Embryonic facial prominence (tissue), 1 donor: ENCODE results near the gene PRR7.

ENCODE experiments used
- DNase-seq: peaks from one replicate; pipeline ENCODE4 v3.0.0-alpha.2; 2016; ENCODE audit errors: extremely low spot score

The PRR7 gene

DNA sequence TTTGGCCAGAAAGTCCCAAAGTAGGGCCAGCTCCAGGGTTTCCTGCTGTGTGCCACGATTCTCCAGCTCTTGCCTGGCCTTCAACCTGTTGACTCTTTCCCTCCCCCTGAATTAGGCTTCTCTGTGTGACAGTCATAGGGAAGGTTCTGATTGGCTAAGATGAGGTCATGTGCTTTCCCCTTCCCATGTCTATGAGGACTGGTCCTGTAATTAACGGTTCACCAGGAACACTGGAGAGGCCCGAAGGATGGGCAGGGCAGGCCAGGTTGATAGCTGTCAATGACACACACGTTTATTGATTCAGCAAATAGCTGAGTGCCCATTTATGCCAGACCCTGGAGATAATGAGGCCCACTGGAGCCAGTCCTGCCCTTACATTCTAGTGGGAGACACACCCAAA lies 9.0 kb upstream of the PRR7 start:
- DNase-seq, result no peak

DNA sequence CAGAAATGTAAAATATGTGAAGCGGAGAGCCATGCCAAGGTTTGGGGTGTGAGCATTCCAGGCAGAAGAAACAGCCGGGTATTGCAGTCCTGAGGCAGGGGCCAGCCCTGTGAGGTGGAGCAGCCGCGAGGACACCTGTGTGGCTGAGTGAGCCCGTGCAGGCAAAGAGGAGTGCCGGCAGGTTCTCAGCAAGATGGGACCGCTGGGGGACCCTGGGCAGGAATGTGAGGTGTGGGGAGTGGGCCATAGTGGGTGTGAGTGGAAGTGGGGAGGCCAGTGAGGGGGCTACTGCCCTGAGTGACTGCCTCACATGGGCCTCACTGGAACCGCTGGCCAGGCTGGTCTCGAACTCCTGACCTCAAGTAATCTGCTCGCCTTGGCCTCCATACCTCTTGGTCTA lies 8.1 kb upstream of the PRR7 start:
- no peak for DNase-seq

DNA sequence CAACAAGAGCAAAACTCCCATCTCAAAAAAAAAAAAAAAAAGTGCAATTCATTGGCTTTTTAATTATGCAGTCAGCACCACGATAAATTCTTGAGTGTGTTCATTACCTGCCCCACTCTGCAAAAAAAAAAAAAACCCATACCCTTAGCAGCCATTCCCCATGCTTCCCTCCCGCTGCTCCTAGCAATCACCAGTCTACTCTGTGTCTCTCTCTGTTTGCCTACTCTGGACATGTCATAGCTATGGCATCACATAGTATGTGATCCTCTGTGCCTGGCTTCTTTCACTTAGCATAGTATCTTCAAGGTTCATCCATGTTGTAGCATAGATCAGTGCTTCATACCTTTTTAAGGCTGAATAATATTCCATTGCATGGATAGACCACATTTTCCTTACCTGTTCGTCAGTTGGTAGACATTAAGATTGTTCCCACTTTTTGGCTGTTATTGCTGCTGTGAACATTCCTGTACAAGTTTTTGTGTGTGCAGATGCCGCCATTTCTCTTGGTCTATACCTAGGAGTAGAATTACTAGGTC lies 7.0 kb upstream of the PRR7 start:
- no peak for DNase-seq

DNA sequence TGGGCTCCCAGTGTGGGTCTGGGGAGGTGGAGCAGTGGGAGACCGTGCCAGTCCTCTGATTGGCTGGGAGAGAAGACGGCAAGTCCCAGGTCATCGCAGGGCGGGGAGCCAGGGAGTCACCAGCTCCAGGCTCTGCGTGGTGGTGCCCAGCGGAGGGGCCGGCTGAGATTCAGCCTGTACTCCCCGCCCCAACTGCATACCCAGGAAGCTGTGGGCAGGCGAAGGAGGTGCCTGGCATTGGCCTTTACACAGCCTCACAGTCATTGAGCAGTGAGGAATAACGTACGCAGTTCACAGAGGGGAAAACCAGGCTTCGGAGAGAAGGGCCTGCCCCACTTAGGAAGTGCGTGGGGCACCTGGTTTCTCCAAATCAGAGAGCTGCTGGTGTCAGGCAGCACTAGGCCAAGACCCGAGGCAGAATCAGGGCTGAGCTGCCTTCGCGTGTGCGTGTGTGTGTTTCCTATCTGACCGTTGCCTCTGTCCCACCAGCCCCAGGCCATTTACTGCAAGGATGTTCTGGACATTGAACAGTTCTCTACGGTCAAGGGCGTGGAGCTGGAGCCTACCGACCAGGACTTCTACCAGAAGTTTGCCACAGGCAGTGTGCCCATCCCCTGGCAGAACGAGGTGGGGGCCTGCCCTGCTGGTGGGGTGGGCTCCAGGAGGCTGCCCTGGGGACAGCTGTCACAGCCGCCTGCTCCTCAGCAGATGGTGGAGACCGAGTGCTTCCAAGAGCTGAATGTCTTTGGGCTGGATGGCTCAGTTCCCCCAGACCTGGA lies 6.2 kb upstream of the PRR7 start:
- DNase-seq, result no peak

DNA sequence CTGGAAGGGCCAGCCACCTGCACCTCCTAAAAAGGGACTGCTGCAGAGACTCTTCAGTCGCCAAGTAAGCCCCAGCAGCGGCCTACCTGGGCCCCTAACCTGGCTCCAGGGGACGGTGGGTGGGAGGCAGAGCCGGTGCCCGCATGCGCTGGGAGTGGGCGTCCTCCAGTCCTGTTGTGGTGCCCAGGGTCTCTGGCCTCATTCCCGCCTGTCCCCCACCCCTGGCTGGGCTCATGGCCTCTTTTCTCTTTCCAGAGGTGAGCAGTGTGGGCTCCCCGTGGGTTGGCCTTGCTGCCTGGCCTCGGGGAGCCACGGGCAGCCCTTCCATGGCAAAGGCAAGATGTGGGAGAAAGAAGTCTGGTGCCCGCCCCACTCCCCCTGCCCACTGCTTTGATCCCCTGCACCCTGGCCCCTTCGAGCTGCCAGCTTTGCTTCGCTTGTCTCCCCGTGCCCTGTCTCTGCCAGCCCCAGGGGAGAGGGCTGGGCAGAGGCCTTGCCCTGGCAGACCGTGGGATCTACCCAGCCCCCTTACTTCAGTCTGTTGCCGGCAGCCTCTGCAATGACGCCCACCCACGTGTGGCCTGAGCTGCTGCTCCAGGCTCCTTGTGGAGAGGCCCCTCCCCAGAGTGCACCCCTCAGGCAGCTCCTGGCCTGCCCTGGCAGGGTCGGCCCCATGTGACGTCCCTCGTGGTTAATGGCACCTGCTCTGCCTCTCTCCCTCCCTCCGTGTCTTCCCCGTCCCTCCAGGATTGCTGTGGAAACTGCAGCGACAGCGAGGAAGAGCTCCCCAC lies 5.4 kb upstream of the PRR7 start:
- DNase-seq, result no peak

DNA sequence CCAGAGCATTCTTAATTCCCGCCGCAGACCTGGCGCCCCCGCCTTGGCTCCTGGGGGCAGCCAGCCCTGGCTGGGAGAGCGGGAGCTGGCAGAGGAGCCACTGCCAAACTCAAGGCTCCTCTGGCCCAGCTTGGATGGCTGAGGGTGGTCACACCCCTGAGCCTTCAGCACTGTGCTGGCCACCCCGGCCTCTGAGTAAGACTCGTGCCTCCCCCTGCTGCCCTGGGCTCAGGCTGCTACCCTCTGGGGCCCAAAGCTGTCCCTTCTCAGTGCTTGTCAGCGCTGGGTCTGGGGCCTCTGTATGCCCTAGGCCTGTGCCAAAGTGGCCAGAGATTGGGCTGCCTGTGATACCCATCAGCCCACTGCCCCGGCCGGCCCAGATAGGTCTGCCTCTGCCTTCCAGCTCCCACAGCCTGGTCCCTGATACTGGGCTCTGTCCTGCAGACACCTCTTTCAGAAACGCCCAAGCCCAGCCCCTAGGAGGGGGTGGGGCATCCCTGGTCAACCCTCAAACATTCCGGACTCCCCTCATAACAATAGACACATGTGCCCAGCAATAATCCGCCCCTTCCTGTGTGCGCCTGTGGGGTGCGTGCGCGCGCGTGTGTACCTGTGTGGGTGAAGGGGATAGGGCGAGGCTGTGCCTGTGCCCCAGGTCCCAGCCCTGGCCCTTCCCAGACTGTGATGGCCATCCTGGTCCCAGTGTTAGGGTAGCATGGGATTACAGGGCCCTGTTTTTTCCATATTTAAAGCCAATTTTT lies 4.4 kb upstream of the PRR7 start:
- no peak for DNase-seq

DNA sequence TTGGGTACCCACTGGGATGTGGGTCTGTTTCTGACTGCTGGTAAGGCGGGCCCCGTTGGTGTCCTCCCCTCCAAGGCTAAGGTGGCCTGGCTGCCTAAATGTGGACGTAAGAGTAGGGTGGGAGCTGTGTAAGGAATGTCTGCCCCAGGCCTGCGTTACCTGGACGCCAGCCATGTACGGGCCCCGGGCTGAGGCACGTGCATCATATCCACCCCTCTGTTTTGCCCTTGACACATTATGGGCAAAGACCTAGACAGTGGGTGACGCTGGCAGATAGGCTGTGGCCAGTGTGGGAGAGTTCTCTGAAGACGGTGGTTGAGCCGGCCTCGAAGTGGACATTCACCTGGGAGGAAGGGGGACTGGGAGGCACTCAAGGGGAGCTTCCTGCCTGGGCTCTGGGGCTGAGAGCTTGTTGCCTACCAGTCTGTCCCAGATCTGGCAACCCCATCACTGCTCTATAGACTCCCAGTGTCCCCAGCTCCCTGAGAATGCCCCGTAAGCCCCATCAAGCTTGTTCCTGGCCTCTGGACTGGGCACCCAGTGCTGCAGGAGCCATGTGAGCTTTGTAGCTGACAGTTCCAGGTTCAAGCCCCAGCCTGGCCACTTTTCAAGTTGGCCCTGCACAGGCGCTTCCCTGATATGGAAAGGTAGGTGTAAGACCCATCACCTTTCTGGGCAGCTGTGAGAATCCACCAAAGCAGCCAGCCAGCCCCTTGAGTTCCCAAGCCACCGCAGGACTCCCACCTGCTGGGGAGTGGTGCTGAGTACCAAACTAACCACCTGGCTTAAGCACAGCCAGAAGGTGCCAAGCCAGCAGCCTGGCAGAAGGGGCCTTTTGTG lies 3.2 kb upstream of the PRR7 start:
- DNase-seq, result no peak

DNA sequence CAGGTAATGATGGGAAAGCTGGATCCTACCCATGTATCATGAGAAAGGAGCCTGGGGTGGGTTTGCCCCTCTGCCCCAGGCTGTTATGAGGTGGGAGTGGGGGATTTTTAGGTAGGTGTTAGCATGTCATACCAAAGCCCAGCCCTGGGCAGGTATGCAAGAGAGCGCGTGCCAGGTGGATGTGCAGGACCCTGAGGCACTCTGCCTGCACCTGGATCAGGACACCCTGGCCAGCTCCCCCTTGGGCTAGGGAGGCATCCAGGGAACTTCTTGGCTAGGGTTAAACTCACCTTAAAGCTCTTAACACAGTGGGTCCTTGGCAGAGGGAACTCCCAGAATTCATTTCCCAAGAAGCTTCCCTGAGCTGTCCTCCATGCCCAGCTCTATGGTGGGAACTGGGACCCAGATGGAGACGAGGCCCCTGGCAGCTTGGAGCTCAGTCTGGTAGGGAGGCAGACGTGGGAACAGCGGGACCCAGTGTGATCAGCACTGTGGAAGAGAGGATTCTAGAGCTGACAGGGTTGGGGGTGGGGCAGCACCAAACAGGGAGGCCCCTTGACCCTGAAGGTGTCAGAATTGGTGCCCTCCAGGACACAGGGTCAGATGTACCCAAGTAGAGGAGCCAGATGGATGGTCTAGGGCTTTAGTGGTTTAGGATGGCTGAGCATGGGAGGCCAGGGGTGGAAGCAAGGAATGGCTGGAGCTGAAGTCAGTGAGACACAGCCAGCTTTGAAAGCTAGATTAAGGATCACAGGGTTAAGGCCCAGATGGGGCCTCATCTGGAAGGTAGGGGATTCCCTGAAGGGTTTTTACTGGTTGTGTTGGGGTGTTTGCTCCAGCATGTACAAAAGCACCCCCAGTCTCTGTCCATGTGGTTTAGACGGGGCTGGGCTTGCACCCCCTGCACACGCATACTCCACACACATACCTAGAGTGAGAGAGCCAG lies 2.2 kb upstream of the PRR7 start:
- no peak for DNase-seq

DNA sequence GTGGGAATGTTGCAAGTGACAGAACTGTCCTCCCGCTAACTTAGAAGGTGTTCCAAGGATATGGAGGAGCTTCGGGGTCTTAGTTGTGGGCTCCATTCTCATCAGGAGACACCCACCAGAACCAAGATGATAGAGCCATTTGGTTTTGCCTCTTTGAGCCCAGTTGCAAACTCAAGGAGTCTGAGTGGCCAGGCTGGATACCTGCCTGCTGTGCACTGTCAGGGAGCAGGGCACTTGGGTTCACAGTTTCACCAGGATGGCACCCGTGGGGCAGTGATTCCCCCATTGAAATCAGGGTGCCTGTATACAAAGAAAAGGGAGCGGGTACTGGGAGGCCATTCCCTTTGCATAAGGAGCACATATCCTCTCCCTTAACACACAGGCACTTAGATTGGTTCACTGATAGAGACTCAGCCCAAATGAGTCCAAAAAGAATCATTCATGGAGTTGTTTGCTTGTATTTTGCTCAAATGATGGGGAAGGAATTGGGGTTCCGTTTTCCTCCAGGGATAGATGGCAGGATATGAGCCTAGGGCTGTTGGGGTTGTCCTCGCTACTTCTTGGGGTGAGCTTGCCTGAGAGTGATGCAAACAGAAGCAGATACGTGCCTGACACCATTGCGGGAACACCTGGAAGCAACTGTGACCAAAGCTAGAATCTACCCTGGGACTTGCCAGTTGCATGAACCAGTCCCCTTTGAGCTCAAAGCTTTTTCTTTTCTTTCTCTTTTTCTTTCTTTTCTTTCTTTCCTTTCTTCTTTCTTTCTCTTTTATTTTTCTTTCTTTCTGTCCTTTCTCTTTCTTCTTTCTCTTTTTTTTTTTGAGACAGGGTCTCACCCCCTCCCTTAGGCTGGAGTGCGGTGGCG lies 1.3 kb upstream of the PRR7 start:
- DNase-seq, result no peak

DNA sequence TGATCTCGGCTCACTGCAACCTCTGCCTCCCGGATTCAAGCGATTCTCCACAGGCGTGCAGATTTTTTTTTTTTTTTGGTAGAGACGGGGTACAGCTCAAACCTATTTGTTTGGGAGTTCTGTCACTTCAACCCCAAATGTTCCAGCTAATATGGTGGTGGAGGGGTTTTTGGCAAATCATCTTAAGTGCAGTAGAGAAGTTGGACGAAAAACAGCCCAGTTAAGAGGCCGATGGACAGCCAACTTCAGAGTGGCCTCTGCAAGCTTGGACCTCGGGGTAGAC lies 756 bp upstream of the PRR7 start:
- no peak for DNase-seq

DNA sequence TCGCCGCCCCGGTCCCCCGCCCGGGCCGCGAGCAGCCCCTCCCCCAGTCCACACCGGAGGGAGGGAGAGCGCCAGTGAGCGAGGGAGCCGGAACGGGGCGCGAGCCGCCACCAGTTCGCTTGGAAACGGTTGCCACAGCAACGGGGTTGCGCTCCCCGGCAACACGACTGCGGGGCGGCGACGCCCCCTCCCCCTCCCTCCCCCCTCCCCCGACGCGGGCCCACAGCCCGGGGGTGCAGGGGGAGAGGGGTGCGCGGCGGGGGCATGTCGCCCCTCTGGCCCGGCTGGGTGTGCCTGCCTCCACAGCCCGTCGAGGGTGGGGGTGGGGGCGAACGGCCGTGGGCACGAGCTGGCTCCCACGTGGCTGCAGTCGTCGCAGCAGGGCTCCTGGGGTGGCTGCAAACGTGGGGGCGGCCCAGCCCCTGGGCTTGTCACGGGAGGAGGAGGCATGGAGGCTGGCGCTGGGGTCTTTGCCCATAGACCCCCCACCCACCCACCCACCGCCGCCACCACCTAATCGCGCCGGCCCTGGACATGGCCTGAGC lies 524 bp downstream of the PRR7 start:
- DNase-seq, result no peak

DNA sequence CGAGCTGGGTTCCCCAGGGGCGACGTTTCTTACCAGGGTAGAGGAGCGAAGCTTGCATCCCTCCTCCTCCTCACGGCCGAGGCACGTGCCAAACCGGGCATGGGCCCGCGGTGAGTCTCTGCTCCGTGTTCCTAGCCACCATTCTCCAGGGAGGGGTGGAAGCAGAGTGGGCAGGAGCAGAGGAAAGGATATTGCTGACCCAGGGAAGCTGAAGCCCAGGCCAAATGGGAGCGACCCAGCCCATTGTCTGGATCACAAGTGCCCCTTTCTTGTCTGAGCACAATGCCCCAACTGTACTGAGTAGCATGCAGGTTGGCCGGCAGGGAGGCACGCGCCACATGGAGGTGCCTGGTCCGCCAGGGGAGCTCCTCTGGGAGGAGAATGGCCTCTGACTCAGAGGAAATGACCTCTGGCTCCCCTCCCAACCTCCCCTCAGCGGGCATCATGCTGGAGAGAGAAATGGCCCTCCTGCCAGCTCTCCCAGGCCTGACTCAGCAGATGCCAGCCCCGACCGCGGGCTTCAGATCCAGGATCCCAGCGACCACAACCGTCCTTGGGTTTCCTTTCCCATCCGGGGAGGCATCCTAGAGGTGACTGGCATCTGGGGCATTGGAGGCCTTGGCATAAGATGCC lies 1.1 kb downstream of the PRR7 start:
- DNase-seq, result no peak

DNA sequence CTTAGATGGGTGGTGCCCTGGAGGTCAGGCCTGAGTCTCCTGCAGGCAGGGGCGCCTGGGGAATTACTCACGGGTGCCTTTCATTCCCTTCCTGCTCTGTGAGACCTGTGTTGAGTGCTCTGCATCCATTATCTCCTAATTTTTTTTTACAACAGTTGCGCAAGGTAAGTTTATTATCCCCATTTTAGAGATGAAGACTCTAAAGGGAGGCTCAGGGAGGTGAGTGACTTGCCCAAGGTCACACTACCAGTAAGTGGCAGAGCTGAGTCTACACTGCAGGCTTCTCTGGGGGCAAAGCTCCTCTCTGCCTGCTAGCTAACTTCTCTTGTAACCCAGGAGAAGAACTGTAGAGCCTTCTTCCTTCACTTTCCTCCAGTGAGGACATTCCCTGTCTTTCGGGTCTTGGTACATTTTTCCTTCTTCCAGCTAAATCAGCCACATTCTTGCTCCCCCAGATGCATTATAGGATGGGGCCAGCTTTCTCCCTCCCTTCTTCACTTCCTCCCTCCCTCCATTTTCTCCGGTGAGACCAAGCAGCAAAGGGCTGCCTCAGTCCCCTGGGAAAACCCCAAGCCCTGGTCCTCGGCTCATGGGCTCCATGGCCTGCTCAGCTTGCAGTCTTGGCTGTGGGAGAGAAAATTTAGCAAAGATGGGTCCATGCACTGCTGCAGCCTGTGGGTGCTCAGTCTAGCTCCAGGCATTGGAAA lies 1.8 kb downstream of the PRR7 start:
- DNase-seq, result no peak

DNA sequence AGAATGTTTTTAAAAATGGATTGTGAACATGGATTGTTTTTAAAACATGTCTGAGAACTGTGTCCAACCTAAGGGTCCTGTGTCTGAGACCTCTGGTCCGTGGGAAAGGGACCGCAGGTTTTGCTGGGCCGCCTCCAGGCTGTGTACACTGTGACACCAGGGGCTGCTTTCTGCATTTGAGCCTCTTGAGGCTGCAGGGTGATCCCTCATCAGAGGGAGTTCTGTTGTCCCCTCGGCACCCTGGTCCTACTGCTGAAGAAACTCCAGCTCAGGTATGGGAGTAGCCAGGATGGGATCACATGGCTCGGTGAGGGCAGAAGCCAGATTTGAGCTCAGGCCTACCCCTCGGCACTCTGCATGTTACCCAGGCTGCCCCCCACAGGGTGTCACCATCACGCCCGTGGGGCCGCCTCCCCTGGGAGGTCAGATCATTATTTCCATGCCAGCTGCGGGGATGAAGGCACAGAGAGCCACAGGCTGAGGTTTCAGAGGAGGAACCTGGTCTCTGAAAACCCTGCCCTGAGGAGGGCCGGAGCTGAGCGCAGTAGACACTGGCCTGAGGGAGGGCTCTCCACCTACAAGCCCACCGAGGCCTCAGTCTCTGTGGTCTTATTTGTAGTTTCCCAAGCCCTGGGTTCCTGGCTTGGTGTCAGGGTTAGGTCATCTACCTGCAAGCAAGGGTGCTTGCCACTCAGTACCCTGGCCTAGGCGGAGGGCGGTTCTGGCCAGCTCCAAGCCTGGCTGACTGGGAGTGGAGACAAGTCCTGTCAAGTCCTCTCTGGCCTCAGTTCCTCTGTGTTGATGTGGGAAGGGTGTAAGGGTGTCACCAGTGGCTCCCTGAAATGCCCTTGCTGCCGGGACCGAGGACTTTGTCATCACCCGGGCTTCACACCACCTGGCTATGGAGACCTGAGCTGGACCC lies 2.8 kb downstream of the PRR7 start:
- no peak for DNase-seq

DNA sequence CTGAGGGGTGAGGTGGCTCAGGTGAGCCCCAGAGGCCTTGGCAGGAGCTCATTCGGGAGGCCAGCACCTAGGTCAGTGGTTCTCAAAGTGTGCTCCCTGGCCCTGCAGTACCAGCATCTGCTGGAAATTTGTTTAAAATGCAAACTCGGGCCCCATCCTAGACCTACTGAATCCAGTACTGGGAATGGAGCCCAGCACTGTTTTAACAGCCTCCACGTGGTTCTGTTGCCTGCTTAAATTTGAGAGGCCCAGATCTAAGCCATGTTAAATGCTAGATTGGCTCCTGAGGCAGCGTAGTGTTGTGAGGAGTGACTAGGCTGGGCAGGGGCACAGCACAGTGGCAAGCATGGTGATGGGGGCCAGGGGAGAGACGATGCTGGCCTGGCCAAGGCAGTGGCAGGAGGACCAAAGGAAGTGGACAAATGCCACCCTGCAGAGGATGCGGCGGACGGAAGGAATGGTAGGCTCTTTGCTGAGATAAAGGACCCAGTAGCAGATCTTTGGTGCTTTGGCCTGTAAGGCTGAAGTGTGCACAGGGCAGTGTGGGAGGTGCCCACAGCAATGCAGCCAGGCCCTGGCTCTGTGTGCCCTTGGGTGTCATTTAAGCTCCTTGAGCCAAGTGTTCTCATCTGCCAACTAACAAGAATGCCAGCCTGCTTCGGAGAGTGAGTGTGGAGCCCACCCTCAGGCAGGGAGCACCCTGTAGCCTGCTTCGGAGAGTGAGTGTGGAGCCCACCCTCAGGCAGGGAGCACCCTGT lies 4.2 kb downstream of the PRR7 start:
- DNase-seq, result no peak
